Erythroblast (primary cell): ENCODE data around the gene LINC00305.

Experiments used
- DNase-seq, 2 experiments: peaks; one replicate each; lab custom pipeline; 2025; lab: John Stamatoyannopoulos, UW
- GATA1 ChIP-seq: IDR thresholded peaks from 2 replicates; pipeline ENCODE4 v1.6.1; 2011; ENCODE audit warnings: low read depth, mild to moderate bottlenecking, control low read depth, low read length, moderate library complexity
- POLR2A ChIP-seq: IDR thresholded peaks from 2 replicates; pipeline ENCODE4 v1.6.1; 2011; ENCODE audit warnings: mild to moderate bottlenecking, low read length

The LINC00305 gene

DNA sequence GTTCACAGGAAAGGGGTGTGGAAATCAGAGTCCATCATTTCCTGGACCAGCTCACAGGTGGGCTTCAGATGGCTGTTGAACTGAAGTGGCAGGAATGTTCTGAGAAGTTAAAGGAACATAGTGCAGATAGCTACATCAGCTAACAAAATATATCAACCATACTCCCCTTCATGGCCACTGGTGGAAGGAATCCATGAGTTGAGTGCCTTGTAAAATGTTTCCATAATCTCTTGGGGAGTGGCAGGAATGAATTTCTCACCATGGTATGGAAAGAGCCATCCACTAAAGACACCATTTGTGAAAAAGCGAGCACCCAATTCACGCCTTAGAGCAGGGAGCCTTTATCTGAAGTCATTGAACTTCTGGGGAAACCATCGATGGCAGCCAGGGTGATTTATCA is at the start of gene LINC00305:
Gene LINC00305, minus strand, starts transcription at position 101 of the 400 bp plus-strand sequence.
- TF ChIP-seq GATA1: no peak
- no peak for TF ChIP-seq POLR2A
- DNase-seq: no peak

DNA sequence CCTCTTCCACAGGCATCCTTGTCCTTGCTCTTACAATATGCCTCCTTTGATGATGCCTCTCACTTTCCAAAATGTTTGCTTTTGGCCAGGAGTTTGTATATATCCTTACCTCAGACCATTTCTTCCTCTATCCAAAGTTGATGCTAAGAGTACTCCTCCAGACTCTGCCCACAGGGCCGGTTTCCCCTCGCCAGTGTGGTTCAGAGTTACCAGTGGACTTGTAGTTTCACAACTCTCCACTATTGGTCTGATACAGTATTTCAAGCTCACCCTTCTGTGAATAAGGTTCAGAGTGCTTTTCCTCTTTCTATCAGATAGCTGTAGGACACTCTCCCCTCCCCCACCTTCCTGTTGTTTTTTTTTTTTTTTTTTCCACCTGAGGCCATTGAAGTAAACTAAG is 42.2 kb upstream of the LINC00305 start:
- no peak for DNase-seq

DNA sequence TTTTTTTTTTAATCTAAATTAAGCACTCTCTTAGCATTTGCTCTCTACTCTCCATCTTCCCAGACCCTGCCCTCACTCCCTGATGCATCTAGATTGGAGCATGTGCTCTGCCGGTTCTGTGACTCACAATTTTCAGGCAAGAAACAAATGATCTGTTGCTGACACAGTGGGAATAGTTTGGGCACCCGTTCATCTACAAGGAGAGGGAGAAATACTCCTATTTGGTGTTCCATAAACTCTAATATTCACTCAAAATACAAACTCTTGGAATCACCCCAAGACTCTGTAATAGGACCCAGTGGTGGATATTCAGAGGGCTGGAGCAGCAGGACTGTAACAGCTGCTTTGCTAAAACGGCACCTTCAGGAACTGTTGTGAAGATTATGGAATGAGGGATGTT is 37.1 kb upstream of the LINC00305 start:
- TF ChIP-seq POLR2A (no peak), GATA1 (no peak)
- DNase-seq: no peak

More for the DNA sequence above, 42.2 kb upstream of the LINC00305 start:
- TF ChIP-seq POLR2A (no peak), GATA1 (no peak)

DNA sequence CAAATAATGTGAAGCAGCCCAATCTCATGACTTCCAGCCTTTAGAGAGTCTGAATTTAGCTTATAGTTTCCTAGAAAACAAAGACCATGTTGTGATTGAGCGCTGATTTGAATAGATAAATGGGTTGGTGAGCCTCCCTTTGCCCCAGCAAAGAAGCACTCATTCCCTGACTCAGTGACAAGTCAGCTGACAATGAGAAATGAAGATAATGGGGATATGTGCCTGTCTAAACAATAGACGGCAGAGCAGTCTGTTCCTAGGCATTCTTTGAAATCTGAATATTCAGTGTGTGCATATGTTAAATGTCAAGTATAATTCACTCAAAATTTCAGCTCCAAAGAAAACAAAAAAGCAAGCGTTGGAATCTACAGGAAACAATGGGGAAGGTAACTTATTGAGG is 34.8 kb upstream of the LINC00305 start:
- no peak for DNase-seq
- TF ChIP-seq POLR2A (no peak), GATA1 (no peak)

DNA sequence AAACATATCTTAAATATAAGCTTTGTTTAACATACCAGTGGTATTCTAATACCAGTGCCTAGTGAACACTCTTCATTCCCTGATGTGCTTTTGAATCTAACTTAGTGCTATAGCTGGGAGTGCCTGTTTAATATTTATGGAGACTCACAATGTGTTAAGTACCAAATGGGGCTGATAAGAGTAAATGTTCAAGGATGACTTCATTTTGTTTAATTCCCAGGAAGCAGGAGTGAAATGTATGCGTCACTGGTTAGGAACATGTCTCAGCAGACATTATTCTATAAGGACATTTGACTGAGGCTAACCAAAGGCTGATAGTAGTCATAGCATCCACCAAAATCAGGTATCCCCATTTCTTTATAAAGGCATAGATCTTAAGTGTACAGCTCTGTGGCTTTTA is 31.7 kb upstream of the LINC00305 start:
- no peak for DNase-seq
- no peak for TF ChIP-seq GATA1
- TF ChIP-seq POLR2A: no peak

DNA sequence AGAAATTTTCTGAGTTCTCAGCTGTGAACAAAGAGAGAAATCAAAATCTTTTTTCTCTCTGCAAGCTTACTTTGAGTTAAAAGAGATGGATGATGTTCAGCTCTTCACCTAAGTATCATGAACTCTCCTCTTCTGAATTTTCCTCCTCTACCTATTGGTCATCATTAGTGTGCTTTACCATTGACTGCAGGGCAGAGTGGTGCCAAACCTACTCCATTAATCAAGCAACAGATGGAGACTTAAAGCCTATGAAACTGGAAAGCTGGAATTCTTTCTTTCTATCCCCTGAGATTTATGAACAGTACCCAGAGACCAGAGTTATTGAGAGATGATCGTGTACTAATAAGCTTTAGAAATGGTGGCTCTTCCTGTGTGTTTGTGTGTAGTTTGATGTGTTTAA is 31.3 kb upstream of the LINC00305 start:
- no peak for TF ChIP-seq POLR2A
- no peak for TF ChIP-seq GATA1
- no peak for DNase-seq

DNA sequence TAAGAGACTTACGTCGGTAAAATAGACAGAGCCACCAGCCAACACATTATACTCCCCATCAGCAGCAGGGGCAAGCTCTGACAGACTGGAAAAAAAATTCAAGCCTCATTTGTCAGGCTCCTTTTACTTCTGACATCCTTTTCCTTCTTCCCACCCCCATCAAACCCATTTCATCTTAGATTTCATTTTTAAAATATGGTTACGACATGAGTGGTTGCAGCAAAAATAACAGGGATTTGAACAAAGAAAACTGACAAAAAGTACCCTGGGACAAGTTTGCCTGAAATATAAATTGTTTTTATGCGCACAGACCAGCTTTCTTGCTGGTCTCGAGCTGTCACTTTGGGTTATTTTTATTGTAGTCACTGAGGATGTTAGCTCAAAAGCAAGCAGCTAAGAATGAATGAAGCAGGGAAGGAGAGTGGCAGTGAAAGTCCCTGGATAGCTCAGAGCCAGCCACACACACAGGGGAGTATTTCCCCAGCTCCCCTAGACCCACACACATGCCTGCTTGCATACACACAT is 30.7 kb upstream of the LINC00305 start:
- no peak for TF ChIP-seq GATA1
- no peak for TF ChIP-seq POLR2A
- no peak for DNase-seq

DNA sequence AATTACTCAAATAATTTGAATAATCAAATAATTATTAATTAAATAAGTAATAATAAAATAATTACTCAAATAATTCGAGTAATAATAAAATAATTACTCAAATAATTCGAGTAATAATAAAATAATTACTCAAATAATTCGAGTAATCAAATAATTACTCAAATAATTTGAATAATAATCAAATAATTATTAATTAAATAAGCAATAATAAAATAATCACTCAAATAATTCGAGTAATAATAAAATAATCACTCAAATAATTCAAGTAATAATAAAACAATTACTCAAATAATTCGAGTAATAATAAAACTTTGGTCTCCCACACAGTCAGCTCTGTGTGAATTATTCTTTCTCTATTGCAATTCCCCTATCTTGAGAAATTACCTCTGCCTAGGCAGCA is 30.0 kb upstream of the LINC00305 start:
- TF ChIP-seq GATA1 (no peak), POLR2A (no peak)
- no peak for DNase-seq

DNA sequence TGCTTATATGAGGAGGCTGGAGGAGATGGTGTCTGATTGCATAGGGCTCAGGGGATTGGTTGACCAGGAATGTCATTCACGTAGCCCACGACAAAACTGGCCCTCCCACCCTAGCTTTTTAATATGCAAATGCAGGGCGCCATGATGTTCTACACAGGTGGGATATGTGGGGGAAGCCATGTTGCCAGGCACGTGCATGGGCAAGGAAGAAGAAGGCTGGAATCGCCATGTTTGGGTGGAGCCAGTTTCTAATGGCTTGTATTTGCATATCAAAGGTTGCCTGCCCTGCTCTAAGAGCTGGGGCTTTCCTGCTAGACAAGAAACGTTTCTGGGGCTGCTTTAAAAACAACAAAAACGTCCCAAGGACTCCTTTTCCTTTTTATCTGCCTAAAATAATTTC is 26.5 kb upstream of the LINC00305 start:
- DNase-seq: no peak
- TF ChIP-seq POLR2A (no peak), GATA1 (no peak)

DNA sequence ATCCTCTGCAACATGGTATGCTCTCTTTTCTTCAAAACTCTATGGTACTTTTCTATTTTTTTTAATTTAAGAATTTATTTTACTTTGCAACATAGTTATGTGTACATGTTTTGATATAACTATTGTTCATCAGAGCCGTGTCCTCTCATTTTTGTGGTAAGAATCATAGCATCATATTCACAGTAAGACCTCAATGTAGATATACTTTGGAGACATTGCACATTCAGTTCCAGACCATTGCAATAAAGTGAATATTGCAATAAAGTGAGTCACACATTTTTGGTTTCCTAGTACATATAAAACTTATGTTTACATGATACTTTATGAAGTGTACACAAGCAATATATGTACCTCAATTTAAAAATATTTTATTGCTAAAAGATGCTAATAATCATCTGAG is 22.7 kb upstream of the LINC00305 start:
- no peak for DNase-seq
- TF ChIP-seq POLR2A: no peak
- no peak for TF ChIP-seq GATA1

DNA sequence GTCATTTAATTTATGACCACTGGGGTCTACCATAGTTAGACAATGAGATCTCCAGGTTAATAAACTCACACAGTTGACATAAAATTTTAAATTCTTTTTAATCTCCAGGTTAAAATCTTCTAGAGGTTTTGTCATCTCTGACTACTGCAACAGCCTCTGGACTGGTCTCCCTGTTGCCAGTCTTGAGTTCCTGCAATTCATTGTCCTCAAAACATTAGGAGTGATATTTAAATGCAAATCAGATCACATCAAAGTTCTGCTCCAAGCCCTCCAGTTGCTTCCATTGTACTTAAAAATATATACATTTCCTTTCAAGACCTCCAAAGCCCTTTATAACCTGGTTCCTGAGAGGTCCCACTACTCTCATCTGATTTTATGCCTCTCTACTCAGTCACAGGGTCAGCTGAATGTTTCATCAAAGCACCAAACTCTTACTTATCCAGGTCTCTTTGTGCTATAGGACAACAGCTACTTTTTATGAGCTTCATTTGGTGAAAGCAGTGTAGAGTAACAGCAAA is 18.6 kb upstream of the LINC00305 start:
- no peak for TF ChIP-seq GATA1
- no peak for TF ChIP-seq POLR2A
- no peak for DNase-seq

DNA sequence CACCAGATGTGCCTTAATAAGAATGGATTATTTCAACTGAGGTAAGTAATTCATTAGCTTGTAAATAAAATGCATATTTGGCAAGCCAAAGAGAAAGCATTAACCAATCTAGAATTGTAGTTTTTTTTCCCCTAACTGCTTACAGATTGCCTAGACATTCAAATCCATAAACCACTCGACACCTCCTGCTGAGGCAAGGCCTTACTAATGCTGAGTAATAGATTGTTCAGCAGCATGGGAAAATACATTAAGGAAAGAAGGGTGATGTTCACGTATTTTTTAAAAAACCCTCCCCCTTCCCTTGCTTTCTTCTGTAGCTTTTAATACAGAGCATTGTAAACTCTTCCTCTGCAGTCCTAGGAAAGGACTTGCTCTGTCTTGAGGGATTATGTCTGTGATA is 17.0 kb upstream of the LINC00305 start:
- no peak for TF ChIP-seq POLR2A
- no peak for TF ChIP-seq GATA1
- DNase-seq: no peak

DNA sequence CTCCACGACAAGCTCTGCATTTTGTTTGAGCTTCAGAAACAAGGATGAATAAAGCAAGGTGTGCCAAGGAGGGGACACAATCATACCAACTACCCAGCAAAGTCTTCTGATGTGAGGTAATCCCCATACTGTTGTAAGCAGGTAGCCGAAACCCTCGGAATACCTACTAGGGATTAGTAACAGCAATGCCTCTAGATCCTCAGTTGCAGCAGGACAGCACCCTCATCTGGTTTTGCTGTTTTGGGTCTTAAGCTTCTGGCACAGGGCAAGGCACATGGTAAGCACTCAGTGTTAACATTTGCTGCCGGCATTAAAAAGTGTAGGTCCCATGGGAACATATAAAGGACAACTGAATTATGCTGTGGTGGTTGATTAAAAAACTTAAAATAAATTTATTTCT is 16.0 kb upstream of the LINC00305 start:
- TF ChIP-seq GATA1 (no peak), POLR2A (no peak)
- no peak for DNase-seq

DNA sequence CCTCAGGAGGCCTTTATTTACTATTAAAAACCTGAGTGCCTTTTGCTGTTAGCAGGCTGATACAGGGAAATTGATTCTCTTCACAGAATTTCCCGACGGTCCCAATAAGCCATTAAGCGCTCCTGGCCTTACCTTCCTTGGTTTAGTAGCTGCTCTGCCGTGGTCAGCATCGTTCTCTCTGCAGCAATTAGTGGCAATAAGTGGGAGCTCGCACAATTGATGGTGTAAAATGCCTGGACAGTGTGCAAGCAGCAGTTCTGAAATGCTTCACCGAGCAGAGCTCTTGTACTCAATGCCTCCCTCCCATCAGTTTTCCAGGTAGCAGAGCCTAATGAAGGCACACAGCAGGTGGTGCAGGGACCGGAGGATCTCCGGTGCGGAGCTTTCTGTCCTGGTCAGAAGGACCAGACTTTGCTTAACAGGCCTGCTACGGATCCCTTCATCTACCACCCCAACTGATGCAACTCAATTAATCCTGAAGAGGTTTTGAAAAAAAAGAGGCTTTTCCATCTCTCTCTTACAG is 1.1 kb upstream of the LINC00305 start:
- TF ChIP-seq GATA1 (no peak), POLR2A (no peak)
- no peak for DNase-seq

DNA sequence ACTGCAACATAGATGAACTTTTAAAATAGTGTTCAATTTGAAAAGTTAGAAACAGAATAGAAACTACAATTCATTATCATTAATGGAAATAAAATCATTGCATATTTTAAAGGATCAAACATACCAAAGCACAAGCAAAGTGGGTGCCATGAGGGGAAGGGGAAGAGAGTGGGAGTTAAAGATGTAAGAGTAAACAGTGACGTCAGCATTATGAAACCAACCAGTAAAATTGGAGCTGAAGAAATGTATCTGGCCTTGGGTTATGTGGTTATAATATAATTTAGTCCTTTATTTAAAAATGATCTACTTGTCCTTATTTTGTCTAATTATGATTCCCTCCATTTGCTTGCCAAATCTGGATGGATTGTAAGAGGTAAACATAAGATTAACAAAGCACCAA is 6.0 kb downstream of the LINC00305 start:
- DNase-seq: no peak
- no peak for TF ChIP-seq POLR2A
- TF ChIP-seq GATA1: no peak
